Activated naive CD8-positive, alpha-beta T cell treated with anti-CD3 and anti-CD28 coated beads, Interleukin-2, amount 50 U/mL, for 24 hours (primary cell): ENCODE data around the gene SLC39A7.
"Not testable (repeated sequence)": the region's sequence is repeated elsewhere in the genome, so short reads cannot be mapped to it uniquely, and the experiment has no call there.

Source experiments
- ATAC-seq: fragments of 150-1000 bp; cut with Tn5 transposase; one replicate; pipeline ENCODE4 v1.10.0; 2021
- DNase-seq: peaks from one replicate; pipeline ENCODE4 v3.0.0; 2021
- H3K27ac Mint-ChIP-seq: one replicate; pipeline ENCODE4 v1.8.0; 2021; ENCODE audit warnings: mild to moderate bottlenecking, mixed read lengths
- H3K27me3 Mint-ChIP-seq: one replicate; pipeline ENCODE4 v1.8.0; 2021; ENCODE audit warnings: mixed read lengths
- H3K36me3 Mint-ChIP-seq: one replicate; pipeline ENCODE4 v1.8.0; 2021; ENCODE audit warnings: low read depth, mixed read lengths
- H3K4me1 Mint-ChIP-seq: one replicate; pipeline ENCODE4 v1.8.0; 2021; ENCODE audit warnings: mixed read lengths
- H3K4me3 Mint-ChIP-seq: one replicate; pipeline ENCODE4 v1.8.0; 2021; ENCODE audit warnings: mild to moderate bottlenecking, moderate library complexity, mixed read lengths
- H3K9me3 Mint-ChIP-seq: one replicate; pipeline ENCODE4 v1.8.0; 2021; ENCODE audit warnings: mixed read lengths

SLC39A7 gene

DNA sequence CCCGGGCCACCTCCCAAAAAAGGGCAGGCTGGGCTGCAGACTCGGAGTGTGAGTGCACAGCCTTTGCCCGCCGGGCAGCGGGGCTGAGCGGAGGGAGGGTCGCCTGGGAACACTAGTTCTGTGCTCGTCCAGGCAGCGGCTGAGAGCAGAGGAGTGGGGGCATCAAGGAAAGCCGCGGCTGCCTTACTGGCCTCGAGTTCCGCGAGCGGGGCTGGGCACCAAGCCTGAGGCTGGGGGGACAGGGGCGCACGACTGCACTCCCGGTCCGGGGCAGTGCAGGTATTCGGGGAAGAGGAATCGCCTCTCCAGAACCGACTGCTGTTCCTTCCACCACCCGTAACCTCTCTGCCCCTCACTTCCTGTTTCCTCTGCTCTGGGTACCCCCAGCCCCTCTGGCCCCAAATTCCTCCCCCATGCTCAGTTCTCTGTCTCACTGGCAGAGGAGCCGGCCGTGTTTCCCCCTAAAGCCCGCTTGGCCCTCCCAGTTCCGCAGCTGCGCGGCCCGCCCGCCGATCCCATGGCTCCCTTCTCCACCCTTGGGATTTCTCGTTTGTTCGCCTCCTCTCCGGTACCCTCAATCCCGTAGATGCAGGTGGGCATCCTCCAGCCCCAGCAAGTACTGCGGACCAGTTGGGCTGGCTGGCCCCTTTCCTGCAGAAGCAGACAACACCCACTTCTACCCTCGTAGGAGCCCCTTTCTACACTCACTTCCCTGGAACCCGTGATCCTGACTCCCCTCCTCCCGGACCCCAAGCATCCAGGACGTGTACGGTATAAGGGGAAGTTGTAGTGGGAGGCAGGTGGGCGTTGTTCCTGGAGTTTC is 12.7 kb downstream of the SLC39A7 start:
- Mint-ChIP-seq H3K4me3 (peak overlapping the region; percentile 78), H3K4me1 (peaks cover 37% of the 10 kb centered on the region), H3K9me3 (no peaks in the 10 kb centered on the region), H3K27me3 (peaks cover 10% of the 10 kb centered on the region), H3K27ac (no peak overlapping the region), H3K36me3 (peaks cover 20% of the 10 kb centered on the region)
- DNase-seq (no peak), ATAC-seq (peak; percentile 45)

DNA sequence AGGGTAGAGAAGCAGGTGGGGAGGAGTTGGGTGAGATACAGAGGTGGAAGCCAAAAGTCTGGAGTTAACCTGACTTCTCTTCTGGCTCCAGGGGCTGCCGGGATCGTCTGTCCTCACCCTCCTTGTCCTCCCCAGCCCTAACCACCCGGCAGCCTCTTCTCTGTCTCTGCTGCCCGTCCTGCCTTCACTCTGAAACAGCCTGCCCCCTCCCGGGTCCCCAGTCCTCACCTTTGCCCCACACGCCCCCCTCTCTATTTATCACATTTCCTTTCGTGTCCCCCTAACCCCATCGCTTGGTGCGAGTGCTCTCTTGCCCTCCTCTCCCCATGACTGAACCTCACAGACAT is 13.3 kb downstream of the SLC39A7 start:
- DNase-seq (no peak), ATAC-seq (no peak)
- Mint-ChIP-seq H3K9me3 (no peaks in the 10 kb centered on the region), H3K4me3 (peak overlapping the region; percentile 78), H3K27me3 (peaks cover 11% of the 10 kb centered on the region), H3K4me1 (peaks cover 34% of the 10 kb centered on the region), H3K36me3 (peaks cover 20% of the 10 kb centered on the region), H3K27ac (no peak overlapping the region)

DNA sequence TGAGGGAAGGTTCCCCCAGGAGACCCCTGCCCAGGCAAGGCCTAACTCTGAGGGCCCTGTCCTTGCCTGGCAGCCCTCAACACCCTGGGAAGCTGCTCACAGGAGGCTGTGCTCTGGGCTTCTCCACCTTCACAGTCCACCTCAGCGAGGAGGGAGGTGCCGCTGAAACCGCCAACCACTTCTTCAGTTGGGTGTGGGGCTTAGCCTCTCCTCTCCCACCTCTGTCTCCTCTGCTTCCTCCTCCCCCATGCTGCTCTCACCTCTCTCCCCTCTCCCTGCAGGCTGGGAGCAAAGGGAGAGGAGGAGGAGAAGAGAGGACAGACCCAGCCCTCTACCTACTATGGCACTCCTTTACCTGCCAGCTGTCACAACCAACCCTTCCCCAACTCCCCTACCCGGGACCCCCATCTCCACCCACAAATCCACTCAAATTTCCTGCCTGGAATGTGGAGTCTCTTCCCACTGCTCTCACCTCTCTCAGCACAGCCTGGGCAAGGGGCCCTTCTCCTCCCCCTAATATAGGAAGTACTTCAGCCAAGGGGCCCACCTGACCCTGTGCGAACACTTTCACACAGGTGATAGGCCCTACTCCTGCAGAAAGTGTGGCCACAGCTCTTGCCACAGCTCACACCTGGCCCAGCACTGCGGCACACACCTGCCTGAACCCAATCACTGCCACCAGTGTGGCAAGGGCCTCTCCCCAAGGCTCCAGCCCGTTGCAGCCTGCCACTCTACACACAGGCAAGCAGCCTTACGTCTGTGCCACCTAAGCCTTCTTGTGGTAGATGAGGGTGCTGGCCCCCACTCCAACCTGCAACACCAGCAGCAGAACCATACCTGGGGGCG is 14.8 kb downstream of the SLC39A7 start:
- ATAC-seq (no peak), DNase-seq (no peak)
- Mint-ChIP-seq H3K27ac (no peak overlapping the region), H3K9me3 (no peaks in the 10 kb centered on the region), H3K4me3 (no peak overlapping the region), H3K36me3 (peaks cover 10% of the 10 kb centered on the region), H3K27me3 (peaks cover 12% of the 10 kb centered on the region), H3K4me1 (peaks cover 27% of the 10 kb centered on the region)

DNA sequence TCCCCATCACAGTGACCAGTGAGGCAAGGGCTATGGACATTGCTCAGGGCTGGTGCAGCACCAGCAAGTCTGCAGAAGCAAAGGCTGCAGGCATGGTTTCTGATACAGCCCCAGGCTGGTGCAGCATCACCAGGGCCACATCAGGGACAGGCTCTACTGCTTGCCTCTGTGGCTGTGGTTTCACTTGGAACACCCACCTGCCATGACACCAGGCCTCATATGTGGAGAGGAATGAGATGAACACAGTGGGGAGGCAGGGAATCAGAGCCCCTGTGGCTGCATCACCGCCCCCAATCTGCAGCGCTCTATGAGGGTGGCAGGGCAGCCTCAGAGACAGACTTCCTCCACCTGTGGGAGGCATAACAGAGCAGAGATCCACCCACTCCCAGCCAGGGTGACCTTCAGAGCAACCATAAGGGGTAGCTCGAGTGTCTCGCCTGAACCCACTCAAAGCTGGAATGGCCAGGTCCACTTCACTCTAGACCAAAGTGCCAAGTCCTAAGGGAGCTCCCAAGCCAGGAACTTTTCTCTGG is 15.5 kb downstream of the SLC39A7 start:
- peak; percentile 27 for ATAC-seq
- Mint-ChIP-seq H3K4me1 (peaks cover 25% of the 10 kb centered on the region), H3K27ac (no peak overlapping the region), H3K4me3 (no peak overlapping the region), H3K36me3 (peaks cover 5% of the 10 kb centered on the region), H3K27me3 (peaks cover 14% of the 10 kb centered on the region), H3K9me3 (no peaks in the 10 kb centered on the region)
- DNase-seq, result no peak

DNA sequence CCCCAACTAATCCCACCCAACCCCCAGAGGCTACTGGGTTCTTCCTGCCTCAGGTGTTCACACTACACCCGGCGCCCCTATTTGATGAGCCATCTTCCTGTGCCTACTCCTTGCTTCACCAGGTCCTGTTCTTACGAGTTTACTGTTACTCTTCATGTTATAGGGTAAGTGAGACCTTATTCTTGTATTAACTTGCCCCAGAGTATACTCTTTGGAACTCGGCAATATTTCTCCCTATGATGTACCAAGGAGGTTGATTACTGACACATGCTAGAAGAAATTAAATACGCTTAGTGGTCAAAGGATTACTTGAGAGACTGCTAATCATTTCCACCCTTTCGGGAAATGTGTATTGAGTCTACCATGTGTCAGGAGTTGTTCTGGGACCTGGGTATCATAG is 16.6 kb downstream of the SLC39A7 start:
- no peak for DNase-seq
- ATAC-seq, result no peak
- no peak overlapping the region for H3K27ac Mint-ChIP-seq
- peaks cover 18% of the 10 kb centered on the region for H3K27me3 Mint-ChIP-seq
- no peaks in the 10 kb centered on the region for H3K9me3 Mint-ChIP-seq
- peaks cover 3% of the 10 kb centered on the region for H3K36me3 Mint-ChIP-seq
- peaks cover 23% of the 10 kb centered on the region for H3K4me1 Mint-ChIP-seq
- H3K4me3 Mint-ChIP-seq, result no peak overlapping the region

DNA sequence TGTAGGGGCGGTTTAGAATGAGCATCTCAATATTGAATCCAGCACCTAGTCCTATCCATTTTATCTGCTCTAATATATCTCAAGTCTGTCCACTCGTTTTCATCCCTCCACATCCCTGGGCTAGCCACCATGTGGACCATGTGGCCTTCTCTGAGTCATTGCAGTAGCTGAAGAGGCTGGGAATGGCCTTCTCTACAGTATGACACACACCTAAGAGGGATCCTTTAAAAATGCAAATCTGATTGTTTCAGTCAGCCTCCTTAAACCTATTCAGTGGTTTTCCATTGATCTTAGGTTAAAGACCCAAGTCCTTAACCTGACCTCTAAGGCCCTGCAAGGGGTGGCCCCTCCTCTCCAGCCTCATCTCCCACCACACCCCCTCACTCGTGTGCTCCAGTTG is 17.0 kb downstream of the SLC39A7 start:
- Mint-ChIP-seq H3K27ac (no peak overlapping the region), H3K36me3 (peaks cover under 1% of the 10 kb centered on the region), H3K9me3 (no peaks in the 10 kb centered on the region), H3K27me3 (peaks cover 19% of the 10 kb centered on the region), H3K4me3 (no peak overlapping the region), H3K4me1 (peaks cover 20% of the 10 kb centered on the region)
- DNase-seq (no peak), ATAC-seq (no peak)

DNA sequence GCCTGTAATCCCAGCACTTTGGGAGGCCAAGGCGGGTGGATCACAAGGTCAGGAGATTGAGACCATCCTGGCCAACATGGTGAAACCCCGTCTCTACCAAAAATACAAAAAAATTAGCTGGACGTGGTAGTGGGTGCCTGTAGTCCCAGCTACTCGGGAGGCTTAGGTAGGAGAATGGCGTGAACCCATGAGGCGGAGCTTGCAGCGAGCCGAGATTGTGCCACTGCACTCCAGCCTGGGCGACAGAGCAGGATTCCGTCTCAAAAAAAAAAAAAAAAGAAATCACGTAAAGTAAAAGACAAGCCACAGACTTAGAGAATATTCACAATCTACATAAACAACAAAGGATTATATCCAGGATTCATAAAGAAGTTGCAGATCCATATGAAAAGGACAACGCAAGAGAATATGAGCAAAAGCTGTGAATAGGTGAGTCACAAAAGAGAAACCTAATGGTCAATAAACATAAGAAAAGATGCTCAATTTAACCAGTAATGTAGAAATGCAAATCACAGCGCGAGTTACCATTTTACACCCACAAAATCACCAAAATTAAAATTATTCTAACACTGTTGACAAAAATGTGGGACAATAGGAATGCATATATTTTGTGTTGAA is 25.9 kb downstream of the SLC39A7 start:
- not testable (repeated sequence) for H3K36me3 Mint-ChIP-seq, H3K27ac Mint-ChIP-seq, DNase-seq, ATAC-seq, H3K9me3 Mint-ChIP-seq, H3K4me1 Mint-ChIP-seq, H3K4me3 Mint-ChIP-seq
- peaks cover 26% of the 10 kb centered on the region for H3K27me3 Mint-ChIP-seq

DNA sequence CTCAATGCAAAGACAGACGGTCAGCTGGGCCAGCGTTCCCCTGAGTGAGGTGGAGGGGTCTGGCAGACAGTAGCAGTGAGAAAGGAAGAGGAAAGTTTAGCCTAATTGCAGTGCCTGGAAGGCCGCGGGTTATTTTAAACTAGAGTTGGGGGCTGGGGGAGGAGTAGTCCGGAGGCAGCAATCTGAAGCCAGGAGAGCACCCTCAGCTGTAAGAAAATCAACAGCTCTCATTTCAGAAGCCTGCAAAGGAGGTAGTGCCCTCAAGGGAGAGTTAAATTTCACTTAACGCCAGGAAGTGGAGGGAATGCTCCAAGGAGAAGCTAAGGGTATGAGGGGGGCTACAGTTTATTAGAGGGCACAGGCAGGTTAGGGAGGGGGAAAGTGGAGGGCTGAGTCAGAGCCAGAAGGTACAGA is 34.6 kb downstream of the SLC39A7 start:
- H3K4me3 Mint-ChIP-seq, result no peak overlapping the region
- ATAC-seq, result no peak
- H3K9me3 Mint-ChIP-seq, result no peaks in the 10 kb centered on the region
- no peaks in the 10 kb centered on the region for H3K36me3 Mint-ChIP-seq
- H3K27me3 Mint-ChIP-seq, result peaks cover 15% of the 10 kb centered on the region
- no peak overlapping the region for H3K27ac Mint-ChIP-seq
- H3K4me1 Mint-ChIP-seq, result no peaks in the 10 kb centered on the region
- DNase-seq, result no peak

DNA sequence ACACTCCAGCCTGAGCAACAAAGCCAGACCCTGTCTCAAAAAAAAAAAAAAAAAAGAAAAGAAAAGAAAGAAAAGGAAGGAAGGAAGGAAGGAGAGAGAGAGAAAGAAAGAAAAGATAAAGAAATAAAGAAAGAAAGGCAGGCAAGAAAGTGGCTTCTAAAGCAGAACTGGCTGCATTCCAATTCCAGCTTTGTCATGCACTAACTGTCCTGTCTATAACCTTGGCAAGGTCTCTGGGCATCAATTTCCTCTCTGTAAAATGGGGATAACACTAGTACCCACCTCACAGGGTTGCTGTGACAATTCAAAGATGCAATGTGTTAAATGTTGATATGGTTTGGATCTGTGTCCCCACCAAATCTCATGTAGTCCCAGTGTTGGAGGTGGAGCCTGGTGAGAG is 35.7 kb downstream of the SLC39A7 start:
- Mint-ChIP-seq H3K4me3 (no peak overlapping the region), H3K4me1 (peaks cover 5% of the 10 kb centered on the region), H3K27ac (no peak overlapping the region), H3K9me3 (no peaks in the 10 kb centered on the region), H3K36me3 (no peaks in the 10 kb centered on the region), H3K27me3 (peaks cover 15% of the 10 kb centered on the region)
- ATAC-seq (no peak), DNase-seq (no peak)

DNA sequence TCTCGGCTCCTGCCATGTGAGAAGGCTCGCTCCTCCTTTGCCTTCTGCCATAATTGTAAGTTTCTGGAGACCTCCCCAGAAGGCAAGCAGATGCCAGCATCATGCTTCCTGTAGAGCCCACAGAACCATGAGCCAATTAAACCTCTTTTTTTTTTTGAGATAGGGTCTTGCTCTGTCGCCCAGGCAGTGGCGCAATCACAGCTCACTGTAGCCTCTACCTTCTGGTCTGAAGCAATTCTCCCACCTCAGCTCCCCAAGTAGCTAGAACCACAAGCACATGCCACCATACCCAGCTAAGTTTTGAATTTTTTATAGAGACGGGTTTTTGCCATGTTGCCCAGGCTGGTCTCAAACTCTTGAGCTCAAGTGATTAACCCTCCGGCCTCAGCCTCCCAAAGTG is 36.2 kb downstream of the SLC39A7 start:
- Mint-ChIP-seq H3K4me1 (peaks cover 10% of the 10 kb centered on the region), H3K27me3 (peaks cover 12% of the 10 kb centered on the region), H3K9me3 (no peaks in the 10 kb centered on the region), H3K4me3 (no peak overlapping the region), H3K27ac (no peak overlapping the region), H3K36me3 (no peaks in the 10 kb centered on the region)
- ATAC-seq (no peak), DNase-seq (no peak)

DNA sequence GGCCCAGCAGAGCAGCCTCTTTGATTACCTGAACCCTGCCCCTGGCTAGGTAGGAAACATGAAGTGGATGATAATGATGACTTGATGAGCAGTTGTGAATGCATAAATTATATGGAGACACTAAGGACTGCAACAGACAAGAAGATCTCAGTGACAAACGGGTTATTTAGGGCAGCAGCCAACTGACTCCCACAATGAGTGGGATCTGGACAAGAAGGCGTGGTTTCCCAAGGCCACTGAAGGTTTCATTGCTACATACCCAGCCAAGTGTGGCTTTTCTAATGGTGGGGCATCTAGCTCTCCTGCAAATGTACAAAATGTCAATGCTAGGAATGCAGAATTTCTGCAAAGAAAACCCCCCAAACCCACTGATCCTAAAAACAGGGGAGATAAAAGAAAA is 37.1 kb downstream of the SLC39A7 start:
- Mint-ChIP-seq H3K27ac (no peak overlapping the region), H3K4me1 (peaks cover 16% of the 10 kb centered on the region), H3K4me3 (no peak overlapping the region), H3K9me3 (no peaks in the 10 kb centered on the region), H3K27me3 (peaks cover 15% of the 10 kb centered on the region), H3K36me3 (no peaks in the 10 kb centered on the region)
- no peak for DNase-seq
- ATAC-seq, result no peak

DNA sequence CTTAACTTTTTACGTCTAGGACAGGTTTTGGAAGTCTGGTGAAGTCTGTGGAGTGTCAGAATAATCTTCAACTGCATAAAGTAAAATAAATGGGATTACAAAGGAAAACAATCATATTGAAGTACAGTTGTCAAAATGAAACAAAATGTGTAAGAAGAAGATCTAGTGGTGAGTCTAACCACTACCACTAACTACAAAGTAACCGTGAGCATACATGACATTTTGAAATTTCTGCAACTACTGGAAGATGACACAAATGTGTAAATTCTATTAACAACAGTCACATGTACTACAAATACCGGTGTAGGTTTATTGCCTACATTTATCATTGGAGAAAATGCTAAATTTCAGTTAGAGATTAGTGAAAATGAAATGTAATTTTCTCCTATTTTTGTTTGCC is 41.3 kb downstream of the SLC39A7 start:
- DNase-seq (no peak), ATAC-seq (peak; percentile 88)
- Mint-ChIP-seq H3K9me3 (no peaks in the 10 kb centered on the region), H3K27ac (no peak overlapping the region), H3K4me1 (peaks cover 16% of the 10 kb centered on the region), H3K36me3 (no peaks in the 10 kb centered on the region), H3K4me3 (peak overlapping the region; percentile 23), H3K27me3 (peaks cover 10% of the 10 kb centered on the region)

DNA sequence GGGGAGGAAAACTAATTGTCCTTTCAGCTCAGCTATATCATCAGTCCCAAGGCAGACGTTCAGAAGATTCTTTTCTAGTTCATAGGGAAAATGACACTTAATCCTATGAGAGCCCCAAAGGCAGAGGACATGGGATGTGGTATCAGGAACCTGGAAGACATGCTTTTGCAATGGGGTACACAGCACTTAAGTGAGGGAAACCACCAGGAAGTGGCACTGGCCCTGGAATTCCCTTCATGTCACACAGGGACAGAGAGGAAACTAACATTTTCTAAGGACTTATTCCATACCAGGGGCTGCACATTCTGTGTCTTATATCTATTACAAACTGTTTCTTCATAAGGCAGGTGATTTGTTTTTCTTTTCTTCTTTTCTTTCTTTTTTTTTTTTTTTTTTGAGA is 42.8 kb downstream of the SLC39A7 start:
- ATAC-seq, result no peak
- Mint-ChIP-seq H3K4me3 (no peak overlapping the region), H3K27ac (no peak overlapping the region), H3K9me3 (no peaks in the 10 kb centered on the region), H3K36me3 (no peaks in the 10 kb centered on the region), H3K27me3 (peaks cover 10% of the 10 kb centered on the region), H3K4me1 (peaks cover 22% of the 10 kb centered on the region)
- DNase-seq, result no peak

DNA sequence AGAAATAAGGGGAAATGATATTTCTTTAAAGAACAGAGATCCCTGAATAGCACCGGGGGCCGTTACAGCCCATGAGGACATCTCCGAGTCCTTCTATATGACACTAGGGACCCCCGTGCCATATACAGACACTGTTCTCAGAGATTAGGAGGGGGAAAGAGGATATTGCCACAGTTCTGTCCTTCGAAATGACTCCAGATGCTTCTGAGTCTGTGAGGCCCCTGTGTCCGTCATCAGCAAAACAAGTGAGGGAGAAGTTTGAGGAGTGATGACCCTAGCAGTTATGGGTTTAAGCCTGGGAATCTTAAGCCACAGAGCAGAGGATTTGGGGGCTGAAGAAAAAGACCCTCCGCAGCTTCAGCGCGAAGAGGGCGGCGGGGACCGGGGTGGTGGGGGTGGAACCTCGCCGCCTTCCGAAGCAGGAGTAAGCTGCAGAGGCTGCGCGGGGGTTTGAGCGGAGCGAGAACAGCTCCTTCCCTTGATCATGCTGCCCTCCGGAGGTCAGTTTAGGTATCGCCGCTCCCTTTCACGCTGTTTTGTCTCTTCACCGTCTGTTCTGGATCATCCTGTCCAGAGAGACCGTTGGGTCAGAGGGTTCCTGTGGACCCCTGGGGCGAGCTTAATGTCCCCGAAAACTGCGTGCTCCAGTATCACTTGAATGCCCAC is 47.4 kb downstream of the SLC39A7 start:
- Mint-ChIP-seq H3K4me3 (peak overlapping the region; percentile 90), H3K27ac (peak overlapping the region; percentile 94), H3K27me3 (peaks cover 5% of the 10 kb centered on the region), H3K36me3 (peaks cover 24% of the 10 kb centered on the region), H3K4me1 (peaks cover 44% of the 10 kb centered on the region), H3K9me3 (no peaks in the 10 kb centered on the region)
- peak; percentile 41 for ATAC-seq
- peak; percentile 95 for DNase-seq
